Liver (tissue), 9 donors: ENCODE data around the gene LRRK1. TPM values are rescaled to one million over a fixed set of nuclear protein-coding genes. Genes with fewer than 3 reads are reported as not detected.

ENCODE experiments used
- DNase-seq: peaks from one replicate; pipeline ENCODE4 v3.0.0-alpha.2; 2017; ENCODE audit warnings: low spot score
- H3K27ac ChIP-seq, 2 donors: one replicate each; pipeline ENCODE4 v1.7.0; 2013; ENCODE audit warnings: inconsistent platforms in 2 of 2, low read length in 2 of 2, control low read depth in 1 of 2, low read depth in 1 of 2, mild to moderate bottlenecking in 1 of 2
- H3K27me3 ChIP-seq, 4 donors: one replicate each; pipeline versions ENCODE4 v1.6.1 to v1.7.0; 2013; ENCODE audit warnings: low read length in 3 of 4, inconsistent platforms in 1 of 4, mild to moderate bottlenecking in 1 of 4, moderate library complexity in 1 of 4; ENCODE audit not compliant: control insufficient read depth in 4 of 4, insufficient read depth in 4 of 4
- H3K36me3 ChIP-seq, 4 donors: one replicate each; pipeline versions ENCODE4 v1.6.1 to v1.7.0; 2013; ENCODE audit warnings: low read length in 3 of 4, mild to moderate bottlenecking in 3 of 4, low read depth in 1 of 4, moderate library complexity in 1 of 4; ENCODE audit not compliant: control insufficient read depth in 4 of 4, insufficient read depth in 3 of 4
- H3K4me1 ChIP-seq, 4 donors: one replicate each; pipeline versions ENCODE4 v1.6.1 to v1.7.0; 2013; ENCODE audit warnings: low read length in 3 of 4, mild to moderate bottlenecking in 3 of 4, moderate library complexity in 1 of 4; ENCODE audit not compliant: control insufficient read depth in 4 of 4, insufficient read depth in 4 of 4
- H3K4me3 ChIP-seq, 3 donors: one replicate each; pipeline versions ENCODE4 v1.6.1 to v1.7.0; 2013; ENCODE audit warnings: low read length in 3 of 3, control low read depth in 1 of 3, low read depth in 1 of 3, mild to moderate bottlenecking in 1 of 3
- H3K9ac ChIP-seq, 2 donors: one replicate each; pipeline ENCODE4 v1.7.0; 2013; ENCODE audit warnings: low read length in 2 of 2, mild to moderate bottlenecking in 2 of 2, moderate library complexity in 2 of 2, control low read depth in 1 of 2, low read depth in 1 of 2
- H3K9me3 ChIP-seq, 4 donors: one replicate each; pipeline versions ENCODE4 v1.6.1 to v1.7.0; 2013; ENCODE audit warnings: low read length in 3 of 4; ENCODE audit not compliant: control insufficient read depth in 4 of 4
- CTCF ChIP-seq: fragments of 150-350 bp; IDR thresholded peaks from 2 replicates; pipeline ENCODE4 v1.5.1; 2017; ENCODE audit warnings: improper control_type of control experiment, low read depth, low read length; ENCODE audit not compliant: missing input control
- EGR1 ChIP-seq, 2 donors: IDR thresholded peaks; 2 replicates each; pipeline ENCODE4 v1.6.1; 2016 to 2018; ENCODE audit warnings: antibody characterized with exemption in 2 of 2, low read depth in 2 of 2
- FOXA1 ChIP-seq: IDR thresholded peaks from 2 replicates; pipeline ENCODE4 v1.6.1; 2016; ENCODE audit warnings: antibody characterized with exemption
- FOXA2 ChIP-seq: IDR thresholded peaks from 2 replicates; pipeline ENCODE4 v1.6.1; 2016; ENCODE audit warnings: antibody characterized with exemption
- GABPA ChIP-seq, 2 donors: IDR thresholded peaks in 1 of 2; conservative IDR thresholded peaks in 1 of 2; 2 replicates each; pipeline ENCODE4 v1.6.1; 2016; ENCODE audit warnings: antibody characterized with exemption in 2 of 2, mild to moderate bottlenecking in 1 of 2, moderate library complexity in 1 of 2
- HNF4A ChIP-seq, 2 donors: conservative IDR thresholded peaks; 2 replicates each; pipeline ENCODE4 v1.6.1; 2016; ENCODE audit warnings: antibody characterized with exemption in 2 of 2, mild to moderate bottlenecking in 2 of 2
- HNF4G ChIP-seq: IDR thresholded peaks from 2 replicates; pipeline ENCODE4 v1.6.1; 2016; ENCODE audit warnings: antibody characterized with exemption
- JUND ChIP-seq, 2 donors: IDR thresholded peaks; 2 replicates each; pipeline ENCODE4 v1.6.1; 2016; ENCODE audit warnings: antibody characterized with exemption in 2 of 2
- NR2F2 ChIP-seq: IDR thresholded peaks from 2 replicates; pipeline ENCODE4 v1.6.1; 2016; ENCODE audit warnings: antibody characterized with exemption
- RAD21 ChIP-seq, 2 donors: IDR thresholded peaks; 2 replicates each; pipeline ENCODE4 v1.6.1; 2016; ENCODE audit warnings: antibody characterized with exemption in 2 of 2, mild to moderate bottlenecking in 2 of 2
- REST ChIP-seq: IDR thresholded peaks from 2 replicates; pipeline ENCODE4 v1.6.1; 2016; ENCODE audit warnings: antibody characterized with exemption, mild to moderate bottlenecking
- RXRA ChIP-seq, 2 donors: IDR thresholded peaks; 2 replicates each; pipeline ENCODE4 v1.6.1; 2017 to 2018; ENCODE audit warnings: antibody characterized with exemption in 2 of 2, mild to moderate bottlenecking in 1 of 2
- SP1 ChIP-seq: IDR thresholded peaks from 2 replicates; pipeline ENCODE4 v1.6.1; 2018; ENCODE audit warnings: antibody characterized with exemption, mild to moderate bottlenecking
- TAF1 ChIP-seq: conservative IDR thresholded peaks from 2 replicates; pipeline ENCODE4 v1.6.1; 2016; ENCODE audit warnings: antibody characterized with exemption, mild to moderate bottlenecking
- YY1 ChIP-seq: IDR thresholded peaks from 2 replicates; pipeline ENCODE4 v1.6.1; 2016; ENCODE audit warnings: antibody characterized with exemption, mild to moderate bottlenecking
- ZBTB33 ChIP-seq: IDR thresholded peaks from 2 replicates; pipeline ENCODE4 v1.6.1; 2016; ENCODE audit warnings: antibody characterized with exemption
- WGBS: extraction: QIAGEN DNeasy Blood & Tissue Kit; methylation state at CpG from one replicate; pipeline ENCODE4 v1.1.7; 2013; 5-methylcytosine and 5-hydroxymethylcytosine counted together
- polyA plus RNA-seq, 2 donors: library from polyadenylated mRNA; stranded (reverse) in 1 of 2; unstranded in 1 of 2; fragments of 200-250 nt in 1 of 2; fragments of >200 nt in 1 of 2; fragmentation: Nextera tagmentation in 1 of 2; extraction: Ambion mirVana in 1 of 2; gene quantifications; one replicate each; pipeline versions ENCODE4 v1.2.1 to v1.2.3, GENCODE V29; 2013 to 2015
- total RNA-seq, 2 donors: library from RNA; depleted of rRNA; stranded (reverse); fragments of >200 nt; gene quantifications; one replicate each; pipeline ENCODE4 v1.2.3, GENCODE V29; 2014
- donor health status: healthy.
- donor health status: healthy.
- donor health status: healthy.
- donor health status: healthy.
- donor health status: healthy.

The LRRK1 gene
- total and polyA plus RNA-seq, 4 donors = 1.2 to 4.4 (median 2.7) TPM

GRCh38 chr15:100968050-100968966 is 49.2 kb downstream of the LRRK1 start:
- Histone ChIP-seq H3K9ac (no peak overlapping the region), H3K27me3 (peaks cover 0 to 6% (median 0%) of the 10 kb centered on the region in 4 donors), H3K36me3 (no peaks in the 10 kb centered on the region), H3K4me3 (no peak overlapping the region), H3K4me1 (peaks cover 0 to 5% (median 4%) of the 10 kb centered on the region in 4 donors), H3K27ac (no peak overlapping the region), H3K9me3 (no peaks in the 10 kb centered on the region)
- no peak for DNase-seq
- 90% methylated on average over 3 of the region's 3 CpGs for WGBS
- no peak for TF ChIP-seq HNF4A (conservative IDR thresholded peaks at IDR 0.05)
- no peak for TF ChIP-seq HNF4G
- TF ChIP-seq REST = no peak
- no peak for TF ChIP-seq FOXA1
- no peak for TF ChIP-seq SP1
- no peak for TF ChIP-seq CTCF
- TF ChIP-seq RXRA (IDR thresholded peaks at IDR 0.05) = no peak
- TF ChIP-seq EGR1 (IDR thresholded peaks at IDR 0.05; ENCODE audit: low read depth in 2 of 2) = no peak
- TF ChIP-seq JUND (IDR thresholded peaks at IDR 0.05) = no peak
- no peak for TF ChIP-seq GABPA (IDR thresholded peaks at IDR 0.05 in 1 of 2, conservative IDR thresholded peaks at IDR 0.05 in 1 of 2)
- no peak for TF ChIP-seq TAF1
- no peak for TF ChIP-seq FOXA2
- no peak for TF ChIP-seq RAD21 (IDR thresholded peaks at IDR 0.05)
- TF ChIP-seq ZBTB33 = no peak

GRCh38 chr15:100972975-100973350 is 53.8 kb downstream of the LRRK1 start:
- Histone ChIP-seq H3K9ac (no peak overlapping the region), H3K36me3 (no peaks in the 10 kb centered on the region), H3K27ac (no peak overlapping the region), H3K4me1 (peaks cover 0 to 10% (median 7%) of the 10 kb centered on the region in 4 donors), H3K9me3 (no peaks in the 10 kb centered on the region), H3K4me3 (peak overlapping the region in 1 of 3 donors; percentile 37), H3K27me3 (peaks cover 0 to 11% (median 3%) of the 10 kb centered on the region in 4 donors)
- 26% methylated on average over 36 of the region's 36 CpGs for WGBS
- DNase-seq = no peak
- TF ChIP-seq RXRA (IDR thresholded peaks at IDR 0.05) = no peak
- TF ChIP-seq HNF4A (conservative IDR thresholded peaks at IDR 0.05) = no peak
- no peak for TF ChIP-seq SP1
- no peak for TF ChIP-seq NR2F2
- TF ChIP-seq CTCF = no peak
- no peak for TF ChIP-seq HNF4G
- no peak for TF ChIP-seq REST
- no peak for TF ChIP-seq TAF1
- TF ChIP-seq GABPA (IDR thresholded peaks at IDR 0.05 in 1 of 2, conservative IDR thresholded peaks at IDR 0.05 in 1 of 2) = no peak
- no peak for TF ChIP-seq EGR1 (IDR thresholded peaks at IDR 0.05; ENCODE audit: low read depth in 2 of 2)
- no peak for TF ChIP-seq YY1
